Adrenal gland (tissue), 5 donors: Measurements from ENCODE around the gene DCBLD1.

Experiments used
- CTCF ChIP-seq, 6 experiments: fragments of 450-650 bp in 4 of 6; fragments of 200-600 bp in 2 of 6; sonication (generic) in 1 of 6; IDR thresholded peaks; 1 replicate in 5 of 6; 2 replicates in 1 of 6; pipeline versions ENCODE4 v1.5.1 to v1.8.0; 2016 to 2021; ENCODE audit warnings: antibody characterized with exemption in 6 of 6, mild to moderate bottlenecking in 2 of 6, moderate library complexity in 1 of 6
- POLR2A ChIP-seq, 2 donors: fragments of 450-650 bp; IDR thresholded peaks; one replicate each; pipeline ENCODE4 v1.6.1; 2017; ENCODE audit warnings: antibody characterized with exemption in 2 of 2, mild to moderate bottlenecking in 2 of 2, moderate library complexity in 1 of 2
- donor health status: DM: no; HTN: no; CAD: no.

GRCh38 chr6:117512987-117513573 lies 30.6 kb downstream of the DCBLD1 start:
- TF ChIP-seq CTCF (IDR thresholded peaks at IDR 0.05), result no peak
- no peak for TF ChIP-seq POLR2A (IDR thresholded peaks at IDR 0.05)
